ENCODE results near the gene MAFF. TPM values are rescaled to one million over a fixed set of nuclear protein-coding genes. Genes with fewer than 3 reads are reported as not detected.

Gene MAFF
- total RNA-seq, 2 donors from 2014 or later: 4.7 to 5.5 TPM

DNA sequence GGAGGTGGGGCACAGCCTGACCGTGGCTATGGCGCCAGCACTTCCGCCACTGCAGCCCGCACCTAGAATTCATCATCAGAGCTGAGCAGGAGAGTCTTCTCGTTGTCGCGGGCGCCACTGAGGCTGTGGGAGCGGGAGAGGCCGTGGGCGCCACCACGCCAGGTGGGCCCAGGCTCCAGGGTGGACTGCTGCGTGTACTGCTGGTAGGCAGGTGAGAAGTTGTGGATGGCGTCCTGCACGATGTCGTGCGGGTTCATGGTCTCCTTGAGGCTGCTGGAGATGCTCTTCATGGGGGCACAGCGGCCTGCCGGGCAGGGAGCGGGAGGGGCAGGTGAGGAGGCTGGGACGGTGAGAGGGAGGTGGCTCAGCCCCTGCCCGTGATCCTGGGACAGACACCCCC is 19.6 kb downstream of the MAFF start:
- no peaks in the 10 kb centered on the region for H3K27me3 ChIP-seq (ENCODE audit: control insufficient read depth, insufficient read depth, low read length, poor library complexity, severe bottlenecking)
- TF ChIP-seq, protein P1, sequence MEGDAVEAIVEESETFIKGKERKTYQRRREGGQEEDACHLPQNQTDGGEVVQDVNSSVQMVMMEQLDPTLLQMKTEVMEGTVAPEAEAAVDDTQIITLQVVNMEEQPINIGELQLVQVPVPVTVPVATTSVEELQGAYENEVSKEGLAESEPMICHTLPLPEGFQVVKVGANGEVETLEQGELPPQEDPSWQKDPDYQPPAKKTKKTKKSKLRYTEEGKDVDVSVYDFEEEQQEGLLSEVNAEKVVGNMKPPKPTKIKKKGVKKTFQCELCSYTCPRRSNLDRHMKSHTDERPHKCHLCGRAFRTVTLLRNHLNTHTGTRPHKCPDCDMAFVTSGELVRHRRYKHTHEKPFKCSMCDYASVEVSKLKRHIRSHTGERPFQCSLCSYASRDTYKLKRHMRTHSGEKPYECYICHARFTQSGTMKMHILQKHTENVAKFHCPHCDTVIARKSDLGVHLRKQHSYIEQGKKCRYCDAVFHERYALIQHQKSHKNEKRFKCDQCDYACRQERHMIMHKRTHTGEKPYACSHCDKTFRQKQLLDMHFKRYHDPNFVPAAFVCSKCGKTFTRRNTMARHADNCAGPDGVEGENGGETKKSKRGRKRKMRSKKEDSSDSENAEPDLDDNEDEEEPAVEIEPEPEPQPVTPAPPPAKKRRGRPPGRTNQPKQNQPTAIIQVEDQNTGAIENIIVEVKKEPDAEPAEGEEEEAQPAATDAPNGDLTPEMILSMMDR (conservative IDR thresholded peaks at IDR 0.05): no peak
- no peak for DNase-seq
- Mint-ChIP-seq H3K4me3 (no peak overlapping the region), H3K36me3 (ENCODE audit: low read depth) (peaks cover 32% of the 10 kb centered on the region), H3K27me3 (ENCODE audit: insufficient read depth) (no peaks in the 10 kb centered on the region), H3K9me3 (no peaks in the 10 kb centered on the region), H3K4me1 (peaks cover 12% of the 10 kb centered on the region), H3K27ac (no peak overlapping the region)
- H3K27ac ChIP-seq (ENCODE audit: low read depth, low read length): no peak overlapping the region
- no peak overlapping the region for H3K9ac ChIP-seq (ENCODE audit: extremely low read depth, low read length, poor library complexity, severe bottlenecking)
- 90 to 98% methylated on average over 14 to 22 of the region's 22 CpGs for WGBS, 2 experiments (ENCODE audit: insufficient coverage in 1 of 2, insufficient read length in 1 of 2)
- H3K4me3 ChIP-seq (ENCODE audit: low read length): no peak overlapping the region
- H3K9me3 ChIP-seq (ENCODE audit: control insufficient read depth, low read length): no peaks in the 10 kb centered on the region
- H3K4me1 ChIP-seq (ENCODE audit: control insufficient read depth, insufficient read depth, low read length): peaks cover 9% of the 10 kb centered on the region
- peaks cover 4% of the 10 kb centered on the region for H3K36me3 ChIP-seq (ENCODE audit: control insufficient read depth, insufficient read depth, low read length)

DNA sequence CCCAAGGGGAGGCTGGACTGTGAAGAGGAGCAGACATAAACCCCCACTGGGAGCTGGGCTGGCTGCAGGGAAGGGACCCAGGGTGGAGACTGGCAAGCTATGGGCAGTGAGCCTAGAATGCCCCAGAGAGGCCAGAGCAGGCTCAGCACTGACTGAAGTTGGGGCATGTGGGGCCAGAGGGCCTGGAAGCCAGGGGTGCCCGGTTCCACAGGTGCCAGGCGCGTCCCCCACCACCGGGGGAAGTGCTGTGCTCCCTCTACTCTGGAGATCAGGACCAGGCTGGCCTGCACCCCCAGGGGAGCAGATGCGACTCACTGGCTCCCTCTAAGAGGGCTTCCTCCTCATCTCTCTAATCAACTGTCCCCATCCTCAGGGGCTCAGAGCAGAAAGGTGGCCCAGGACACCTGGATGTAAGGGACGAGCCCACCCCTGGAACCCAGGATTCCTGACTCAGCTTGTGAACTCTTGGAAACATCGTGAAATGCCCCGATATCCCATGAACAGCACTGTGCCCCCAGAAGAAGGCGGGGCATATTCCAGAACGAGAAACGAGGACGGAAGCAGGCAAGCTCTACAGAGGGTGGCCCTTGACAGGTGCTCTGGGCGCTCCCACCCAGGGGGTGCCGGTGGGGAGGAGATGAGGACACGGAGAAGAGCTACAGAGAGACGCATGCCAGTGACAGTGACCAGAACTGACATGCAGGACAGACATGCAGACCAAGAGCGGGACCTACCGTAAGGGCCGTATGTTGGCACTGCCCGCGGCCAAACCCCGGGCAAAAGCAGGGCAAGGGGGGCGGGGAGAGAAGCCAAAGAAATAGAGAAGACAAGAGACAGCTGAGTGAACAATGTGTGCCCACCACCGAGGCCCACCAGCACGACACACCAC is 20.4 kb downstream of the MAFF start:
- no peak overlapping the region for H3K4me3 ChIP-seq (ENCODE audit: low read length)
- no peaks in the 10 kb centered on the region for H3K9me3 ChIP-seq (ENCODE audit: control insufficient read depth, low read length)
- no peaks in the 10 kb centered on the region for H3K27me3 ChIP-seq (ENCODE audit: control insufficient read depth, insufficient read depth, low read length, poor library complexity, severe bottlenecking)
- TF ChIP-seq, protein P1 (conservative IDR thresholded peaks at IDR 0.05): peak; percentile 22
- 92 to 94% methylated on average over 21 to 25 of the region's 25 CpGs for WGBS, 2 experiments (ENCODE audit: insufficient coverage in 1 of 2, insufficient read length in 1 of 2)
- peaks cover 9% of the 10 kb centered on the region for H3K4me1 ChIP-seq (ENCODE audit: control insufficient read depth, insufficient read depth, low read length)
- peaks cover 4% of the 10 kb centered on the region for H3K36me3 ChIP-seq (ENCODE audit: control insufficient read depth, insufficient read depth, low read length)
- H3K9ac ChIP-seq (ENCODE audit: extremely low read depth, low read length, poor library complexity, severe bottlenecking): no peak overlapping the region
- Mint-ChIP-seq H3K4me3 (no peak overlapping the region), H3K4me1 (peaks cover 12% of the 10 kb centered on the region), H3K27ac (peak overlapping the region; percentile 15), H3K36me3 (ENCODE audit: low read depth) (peaks cover 28% of the 10 kb centered on the region), H3K27me3 (ENCODE audit: insufficient read depth) (no peaks in the 10 kb centered on the region), H3K9me3 (no peaks in the 10 kb centered on the region)
- peak; percentile 59 for DNase-seq
- no peak overlapping the region for H3K27ac ChIP-seq (ENCODE audit: low read depth, low read length)

DNA sequence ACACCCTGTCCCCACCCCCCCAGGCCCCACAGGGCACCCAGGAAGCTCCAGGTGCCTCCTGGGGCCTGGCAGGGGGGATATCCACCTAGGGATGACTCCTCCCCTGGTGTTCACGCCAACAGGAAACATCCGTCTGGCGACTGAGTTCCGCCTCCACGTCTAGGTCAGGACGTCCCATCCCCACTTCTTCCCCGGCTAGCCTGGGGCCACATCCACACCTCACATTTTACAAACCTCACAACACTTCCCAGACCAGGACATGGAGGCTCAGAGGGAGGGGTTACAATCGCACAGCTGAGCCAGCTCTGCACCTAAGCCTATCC is 21.0 kb downstream of the MAFF start:
- Histone ChIP-seq H3K9ac (ENCODE audit: extremely low read depth, low read length, poor library complexity, severe bottlenecking) (no peak overlapping the region), H3K4me3 (ENCODE audit: low read length) (no peak overlapping the region), H3K9me3 (ENCODE audit: control insufficient read depth, low read length) (no peaks in the 10 kb centered on the region), H3K36me3 (ENCODE audit: control insufficient read depth, insufficient read depth, low read length) (peaks cover 4% of the 10 kb centered on the region), H3K27me3 (ENCODE audit: control insufficient read depth, insufficient read depth, low read length, poor library complexity, severe bottlenecking) (no peaks in the 10 kb centered on the region), H3K4me1 (ENCODE audit: control insufficient read depth, insufficient read depth, low read length) (peaks cover 9% of the 10 kb centered on the region), H3K27ac (ENCODE audit: low read depth, low read length) (no peak overlapping the region)
- DNase-seq: no peak
- Mint-ChIP-seq H3K36me3 (ENCODE audit: low read depth) (peaks cover 31% of the 10 kb centered on the region), H3K27me3 (ENCODE audit: insufficient read depth) (no peaks in the 10 kb centered on the region), H3K27ac (no peak overlapping the region), H3K4me3 (no peak overlapping the region), H3K9me3 (no peaks in the 10 kb centered on the region), H3K4me1 (peaks cover 12% of the 10 kb centered on the region)
- TF ChIP-seq, protein P1 (conservative IDR thresholded peaks at IDR 0.05): no peak
- WGBS, 2 experiments (ENCODE audit: insufficient coverage in 1 of 2, insufficient read length in 1 of 2): 84 to 96% methylated on average over 8 of the region's 8 CpGs

All from endodermal cell (in vitro differentiated cells).